Measurements from ENCODE around the gene IL17RD.

DNA sequence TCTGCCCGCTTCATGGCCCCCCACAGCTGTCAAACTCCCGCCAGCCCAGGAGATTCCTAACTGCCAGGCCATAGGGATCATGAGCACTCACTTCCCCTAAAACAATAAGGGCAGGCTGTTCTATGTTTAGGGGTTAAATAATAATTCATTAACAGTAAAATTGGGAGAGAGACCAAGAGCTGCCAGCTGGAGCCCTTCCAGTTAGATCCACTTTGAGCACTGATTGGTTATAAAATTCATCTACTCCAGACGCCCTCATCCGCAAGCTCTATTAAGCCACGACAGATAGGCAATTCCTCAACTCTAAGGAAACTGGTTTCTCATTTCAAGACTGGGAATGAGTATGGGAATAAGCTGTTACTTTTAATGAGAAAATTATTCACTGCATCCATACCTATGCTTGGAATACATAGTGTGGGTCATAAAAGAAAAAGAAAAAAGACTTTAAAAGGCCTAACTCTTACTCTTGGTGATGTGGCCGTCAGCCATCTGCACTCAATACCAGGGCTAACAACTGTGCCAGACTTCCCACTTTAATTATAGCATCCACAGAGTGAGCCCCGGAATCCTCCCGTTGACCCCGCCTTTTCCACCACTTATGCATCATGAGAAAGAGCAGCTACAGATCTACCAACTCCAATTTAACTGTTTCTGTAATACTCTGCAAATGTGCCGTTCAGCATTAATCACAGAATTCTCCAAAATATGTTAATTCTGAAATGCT, 44.5 kb downstream of the IL17RD start:
- TF ChIP-seq, protein P1, sequence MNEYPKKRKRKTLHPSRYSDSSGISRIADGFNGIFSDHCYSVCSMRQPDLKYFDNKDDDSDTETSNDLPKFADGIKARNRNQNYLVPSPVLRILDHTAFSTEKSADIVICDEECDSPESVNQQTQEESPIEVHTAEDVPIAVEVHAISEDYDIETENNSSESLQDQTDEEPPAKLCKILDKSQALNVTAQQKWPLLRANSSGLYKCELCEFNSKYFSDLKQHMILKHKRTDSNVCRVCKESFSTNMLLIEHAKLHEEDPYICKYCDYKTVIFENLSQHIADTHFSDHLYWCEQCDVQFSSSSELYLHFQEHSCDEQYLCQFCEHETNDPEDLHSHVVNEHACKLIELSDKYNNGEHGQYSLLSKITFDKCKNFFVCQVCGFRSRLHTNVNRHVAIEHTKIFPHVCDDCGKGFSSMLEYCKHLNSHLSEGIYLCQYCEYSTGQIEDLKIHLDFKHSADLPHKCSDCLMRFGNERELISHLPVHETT (tag by site-specific recombination; IDR thresholded peaks at IDR 0.05) = no peak
- TF ChIP-seq CTCF (tag by site-specific recombination; IDR thresholded peaks at IDR 0.05) (no peak), ZNF544 (tag by site-specific recombination; IDR thresholded peaks at IDR 0.05) (no peak), SP2 (tag by site-specific recombination; IDR thresholded peaks at IDR 0.05) (no peak), KLF1 (tag by site-specific recombination; IDR thresholded peaks at IDR 0.05) (no peak), ZNF391 (tag by site-specific recombination; IDR thresholded peaks at IDR 0.05; ENCODE audit: borderline replicate concordance, low read depth) (no peak), ZNF701 (tag by site-specific recombination; IDR thresholded peaks at IDR 0.05) (no peak), ZNF776 (tag by site-specific recombination; IDR thresholded peaks at IDR 0.05; ENCODE audit: borderline replicate concordance) (no peak), ZSCAN5A (tag by site-specific recombination; IDR thresholded peaks at IDR 0.05) (no peak), ZSCAN30 (tag by site-specific recombination; IDR thresholded peaks at IDR 0.05) (no peak), SCRT1 (tag by site-specific recombination; IDR thresholded peaks at IDR 0.05; ENCODE audit: borderline replicate concordance) (no peak)
